Neutrophil (primary cell): ENCODE results near the gene CSNK1G1.
"Not testable (repeated sequence)": the region's sequence is repeated elsewhere in the genome, so short reads cannot be mapped to it uniquely, and the experiment has no call there.

Experiments
- H3K27ac ChIP-seq: fragments of 200-600 bp; sonication (generic); 2 replicates; pipeline ENCODE4 v1.5.1; 2016; ENCODE audit warnings: mild to moderate bottlenecking, moderate library complexity
- H3K27me3 ChIP-seq: fragments of 200-600 bp; sonication (generic); 2 replicates; pipeline ENCODE4 v1.6.0; 2016; ENCODE audit warnings: mild to moderate bottlenecking
- H3K36me3 ChIP-seq: fragments of 200-600 bp; sonication (generic); 2 replicates; pipeline ENCODE4 v1.5.1; 2017
- H3K4me1 ChIP-seq, 2 experiments: fragments of 200-600 bp in 1 of 2; sonication (generic) in 1 of 2; 1 replicate in 1 of 2; 2 replicates in 1 of 2; pipeline versions ENCODE4 v1.5.1 to v1.6.1; 2013 to 2016; ENCODE audit warnings: low read depth in 1 of 2, low read length in 1 of 2, mild to moderate bottlenecking in 1 of 2, moderate library complexity in 1 of 2; ENCODE audit not compliant: control insufficient read depth in 1 of 2, insufficient read depth in 1 of 2
- H3K4me3 ChIP-seq, 2 experiments: fragments of 200-600 bp in 1 of 2; sonication (generic) in 1 of 2; 1 replicate in 1 of 2; 2 replicates in 1 of 2; pipeline ENCODE4 v1.5.1; 2013 to 2016; ENCODE audit warnings: low read depth in 1 of 2, low read length in 1 of 2, mild to moderate bottlenecking in 1 of 2, moderate library complexity in 1 of 2
- H3K9me3 ChIP-seq: fragments of 200-600 bp; sonication (generic); 2 replicates; pipeline ENCODE4 v1.5.1; 2016
- CTCF ChIP-seq: fragments of 200-600 bp; sonication (generic); IDR thresholded peaks from 2 replicates; pipeline ENCODE4 v1.5.1; 2016; ENCODE audit warnings: antibody characterized with exemption

The CSNK1G1 gene

GRCh38 chr15:64125978-64126377 is 230.0 kb downstream of the CSNK1G1 start:
- Histone ChIP-seq H3K4me1 (no peaks in the 10 kb centered on the region), H3K9me3 (no peaks in the 10 kb centered on the region), H3K27ac (no peak overlapping the region), H3K27me3 (no peaks in the 10 kb centered on the region), H3K36me3 (peaks cover 93% of the 10 kb centered on the region), H3K4me3 (no peak overlapping the region)
- no peak for TF ChIP-seq CTCF

- H3K36me3 ChIP-seq = peaks cover 93% of the 10 kb centered on the region
- H3K27me3 ChIP-seq = no peaks in the 10 kb centered on the region
- no peak for TF ChIP-seq CTCF
- H3K9me3 ChIP-seq = no peaks in the 10 kb centered on the region
- no peak overlapping the region for H3K27ac ChIP-seq
- H3K4me1 ChIP-seq = no peaks in the 10 kb centered on the region
- H3K4me3 ChIP-seq = no peak overlapping the region
Observed at GRCh38 chr15:64122936-64123351, 233.0 kb downstream of the CSNK1G1 start.

- peaks cover 93% of the 10 kb centered on the region for H3K36me3 ChIP-seq
- no peak for TF ChIP-seq CTCF
- no peaks in the 10 kb centered on the region for H3K27me3 ChIP-seq
- H3K27ac ChIP-seq = no peak overlapping the region
- H3K4me3 ChIP-seq = no peak overlapping the region
- H3K9me3 ChIP-seq = no peaks in the 10 kb centered on the region
- no peaks in the 10 kb centered on the region for H3K4me1 ChIP-seq
Observed at GRCh38 chr15:64122444-64122843, 233.5 kb downstream of the CSNK1G1 start.

GRCh38 chr15:64121614-64122013 is 234.4 kb downstream of the CSNK1G1 start:
- no peaks in the 10 kb centered on the region for H3K9me3 ChIP-seq
- H3K27me3 ChIP-seq = no peaks in the 10 kb centered on the region
- no peak overlapping the region for H3K4me3 ChIP-seq
- no peaks in the 10 kb centered on the region for H3K4me1 ChIP-seq
- H3K36me3 ChIP-seq = peaks cover 93% of the 10 kb centered on the region
- no peak for TF ChIP-seq CTCF
- H3K27ac ChIP-seq = no peak overlapping the region

- H3K27me3 ChIP-seq, H3K4me3 ChIP-seq, H3K27ac ChIP-seq, H3K9me3 ChIP-seq, H3K4me1 ChIP-seq: not testable (repeated sequence)
- H3K36me3 ChIP-seq = peaks cover 96% of the 10 kb centered on the region
Observed at GRCh38 chr15:64120322-64120721, 235.7 kb downstream of the CSNK1G1 start.

- no peak overlapping the region for H3K27ac ChIP-seq
- TF ChIP-seq CTCF = no peak
- H3K36me3 ChIP-seq = peaks cover 85% of the 10 kb centered on the region
- peaks cover 11 to 12% of the 10 kb centered on the region in 2 experiments for H3K4me1 ChIP-seq
- H3K9me3 ChIP-seq = no peaks in the 10 kb centered on the region
- no peak overlapping the region for H3K4me3 ChIP-seq
- no peaks in the 10 kb centered on the region for H3K27me3 ChIP-seq
Observed at GRCh38 chr15:64117759-64118487, 238.1 kb downstream of the CSNK1G1 start.
